SU-DHL-6 (cell line): ENCODE results near the gene TNIK.

Experiments used
- EZH2phosphoT487 ChIP-seq: fragments of 200-600 bp; sonication (generic), shearing (Covaris generic); conservative IDR thresholded peaks from 2 replicates; pipeline ENCODE4 v1.6.1; 2018; ENCODE audit warnings: mild to moderate bottlenecking, antibody characterized with exemption, low read length, moderate library complexity, mixed read lengths
- TF ChIP-seq, protein P1 (sequence below): fragments of 200-600 bp; sonication (generic); IDR thresholded peaks from one replicate; pipeline ENCODE4 v1.5.1; 2017; ENCODE audit warnings: antibody characterized with exemption, mild to moderate bottlenecking, low read length, moderate library complexity; ENCODE audit not compliant: insufficient read depth, poor library complexity, severe bottlenecking

DNA sequence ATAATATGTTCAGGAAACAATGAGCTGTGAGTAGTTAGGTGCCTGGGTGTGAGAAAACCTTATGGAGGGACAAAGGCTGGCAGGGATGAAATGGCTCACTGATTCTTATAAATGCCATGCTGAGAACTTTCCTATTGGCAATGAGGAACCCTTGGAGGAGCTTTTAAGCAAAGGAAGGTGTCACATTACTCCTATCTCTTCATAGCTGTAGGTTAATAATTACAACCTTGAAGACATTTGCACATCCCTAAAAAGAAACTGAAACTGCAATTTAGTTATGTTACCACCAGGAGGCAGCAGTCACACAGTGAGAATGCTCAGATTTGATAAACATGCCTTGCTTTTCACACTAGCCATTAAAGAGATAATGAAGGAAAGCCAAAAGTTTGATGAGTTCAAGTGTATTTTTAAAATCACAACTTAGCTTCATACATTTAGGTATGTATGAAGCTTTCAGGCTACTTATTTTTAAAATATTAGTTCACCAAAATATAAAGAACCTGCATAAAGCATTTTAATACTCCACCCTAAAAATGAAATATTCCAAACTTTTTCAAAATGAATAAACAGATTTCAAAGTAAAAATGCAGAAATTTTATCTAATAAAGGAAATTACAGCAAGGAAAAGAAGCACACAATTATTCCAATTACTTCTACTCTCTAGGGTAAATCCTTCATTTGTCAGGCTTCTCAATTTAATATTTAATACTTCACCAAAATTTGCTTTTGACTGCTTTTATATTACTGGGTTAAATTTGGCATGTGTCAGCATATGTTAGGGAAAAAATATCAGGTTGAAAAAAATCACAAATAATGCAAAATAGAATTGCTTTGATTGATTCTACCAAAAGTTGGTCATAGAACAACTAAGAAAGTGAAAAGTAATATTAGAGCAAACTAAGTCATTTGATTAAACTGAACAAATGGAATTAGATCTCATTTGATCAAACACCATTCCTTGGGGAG lies 296.8 kb downstream of the TNIK start:
- TF ChIP-seq, protein P1, sequence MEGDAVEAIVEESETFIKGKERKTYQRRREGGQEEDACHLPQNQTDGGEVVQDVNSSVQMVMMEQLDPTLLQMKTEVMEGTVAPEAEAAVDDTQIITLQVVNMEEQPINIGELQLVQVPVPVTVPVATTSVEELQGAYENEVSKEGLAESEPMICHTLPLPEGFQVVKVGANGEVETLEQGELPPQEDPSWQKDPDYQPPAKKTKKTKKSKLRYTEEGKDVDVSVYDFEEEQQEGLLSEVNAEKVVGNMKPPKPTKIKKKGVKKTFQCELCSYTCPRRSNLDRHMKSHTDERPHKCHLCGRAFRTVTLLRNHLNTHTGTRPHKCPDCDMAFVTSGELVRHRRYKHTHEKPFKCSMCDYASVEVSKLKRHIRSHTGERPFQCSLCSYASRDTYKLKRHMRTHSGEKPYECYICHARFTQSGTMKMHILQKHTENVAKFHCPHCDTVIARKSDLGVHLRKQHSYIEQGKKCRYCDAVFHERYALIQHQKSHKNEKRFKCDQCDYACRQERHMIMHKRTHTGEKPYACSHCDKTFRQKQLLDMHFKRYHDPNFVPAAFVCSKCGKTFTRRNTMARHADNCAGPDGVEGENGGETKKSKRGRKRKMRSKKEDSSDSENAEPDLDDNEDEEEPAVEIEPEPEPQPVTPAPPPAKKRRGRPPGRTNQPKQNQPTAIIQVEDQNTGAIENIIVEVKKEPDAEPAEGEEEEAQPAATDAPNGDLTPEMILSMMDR = peak; percentile 64
- no peak for TF ChIP-seq EZH2phosphoT487
